ENCODE measurements around the gene SGCA. TPM values are rescaled to one million over a fixed set of nuclear protein-coding genes. Genes with fewer than 3 reads are reported as not detected.
A peak's percentile ranks its signal among the peaks of the same experiment; 100 is the strongest.

The SGCA gene
- polyA plus RNA-seq, 4 donors: 0.96 to 6.2 (median 5.0) TPM; not detected in 1

- Histone ChIP-seq H3K4me3 (ENCODE audit: low read depth in 1 of 3, low read length in 3 of 3) (no peak overlapping the region), H3K27me3 (ENCODE audit: control insufficient read depth in 3 of 3, insufficient read depth in 3 of 3, low read length in 3 of 3) (peaks cover 0 to 18% (median 4%) of the 10 kb centered on the region in 3 donors), H3K4me1 (ENCODE audit: control insufficient read depth in 3 of 3, insufficient read depth in 2 of 3, low read depth in 1 of 3, low read length in 2 of 3) (peaks cover 0 to 30% (median under 1%) of the 10 kb centered on the region in 3 donors), H3K36me3 (ENCODE audit: control insufficient read depth in 3 of 3, insufficient read depth in 2 of 3, low read depth in 1 of 3, low read length in 3 of 3) (no peaks in the 10 kb centered on the region), H3K27ac (ENCODE audit: low read depth in 1 of 3, low read length in 2 of 3) (peak overlapping the region in 2 of 3 donors; percentile 18 to 45), H3K9me3 (ENCODE audit: control insufficient read depth in 2 of 2, insufficient read depth in 1 of 2, low read depth in 1 of 2, low read length in 1 of 2) (no peaks in the 10 kb centered on the region)
- no peak for DNase-seq
- WGBS, 3 donors: 49 to 64% (median 59%) methylated on average over 15 of the region's 15 CpGs
- no peak for FAIRE-seq
These were observed 46.5 kb downstream of the SGCA start for GRCh38 chr17:50212121-50212843.

GRCh38 chr17:50213026-50214022 lies 47.5 kb downstream of the SGCA start:
- DNase-seq (no peak), FAIRE-seq (no peak)

DNA sequence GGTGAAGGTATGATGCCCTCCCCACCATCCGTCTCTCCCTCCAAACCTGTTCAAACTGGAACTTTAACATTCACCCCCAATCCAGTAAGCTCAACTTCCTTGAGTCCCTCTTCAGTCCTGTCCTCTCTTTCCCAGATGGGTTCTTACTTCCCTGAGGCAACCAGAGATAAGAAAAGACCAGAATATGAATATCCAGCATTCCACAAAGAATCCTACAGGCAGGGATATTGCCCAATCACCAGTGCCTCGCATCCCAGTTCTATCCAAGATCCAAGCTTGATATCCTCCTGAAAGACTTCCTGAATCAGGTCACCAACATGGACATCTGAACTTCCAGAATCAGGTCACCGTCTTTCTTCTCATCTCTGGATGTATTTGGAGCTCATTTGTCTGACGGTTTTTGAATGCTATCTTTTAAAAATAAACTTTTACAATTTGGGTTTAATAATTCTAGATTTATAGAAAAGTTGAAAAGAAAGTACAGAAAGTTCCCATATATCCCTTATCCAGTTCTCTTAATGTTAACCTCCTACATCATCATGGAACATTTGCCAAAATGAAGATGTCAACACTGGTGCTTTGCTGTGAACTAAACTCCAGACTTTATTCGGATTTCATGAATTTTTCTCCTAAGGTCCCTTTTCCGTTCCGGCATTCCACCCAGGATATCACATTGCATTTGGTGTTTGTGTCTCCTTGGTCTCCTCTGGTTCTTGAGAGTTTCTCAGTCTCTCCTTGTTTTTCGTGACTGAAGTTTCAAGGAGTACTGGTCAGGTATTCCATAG lies 49.4 kb downstream of the SGCA start:
- Histone ChIP-seq H3K9me3 (ENCODE audit: control insufficient read depth in 2 of 2, insufficient read depth in 1 of 2, low read depth in 1 of 2, low read length in 1 of 2) (no peaks in the 10 kb centered on the region), H3K4me3 (ENCODE audit: low read depth in 1 of 3, low read length in 3 of 3) (no peak overlapping the region)
- DNase-seq: no peak

More at GRCh38 chr17:50213026-50214022, 47.5 kb downstream of the SGCA start:
- H3K4me3 ChIP-seq (ENCODE audit: low read depth in 1 of 3, low read length in 3 of 3): no peak overlapping the region
- H3K36me3 ChIP-seq (ENCODE audit: control insufficient read depth in 3 of 3, insufficient read depth in 2 of 3, low read depth in 1 of 3, low read length in 3 of 3): no peaks in the 10 kb centered on the region
- WGBS, 3 donors: 59 to 69% (median 62%) methylated on average over 9 of the region's 9 CpGs
- H3K9me3 ChIP-seq (ENCODE audit: control insufficient read depth in 2 of 2, insufficient read depth in 1 of 2, low read depth in 1 of 2, low read length in 1 of 2): no peaks in the 10 kb centered on the region
- H3K27me3 ChIP-seq (ENCODE audit: control insufficient read depth in 3 of 3, insufficient read depth in 3 of 3, low read length in 3 of 3): peaks cover 0 to 18% (median 4%) of the 10 kb centered on the region in 3 donors
- H3K27ac ChIP-seq (ENCODE audit: low read depth in 1 of 3, low read length in 2 of 3): no peak overlapping the region
- peaks cover 0 to 26% (median 0%) of the 10 kb centered on the region in 3 donors for H3K4me1 ChIP-seq (ENCODE audit: control insufficient read depth in 3 of 3, insufficient read depth in 2 of 3, low read depth in 1 of 3, low read length in 2 of 3)

GRCh38 chr17:50217591-50217990 lies 51.8 kb downstream of the SGCA start:
- no peak for DNase-seq
- no peak for FAIRE-seq
- Histone ChIP-seq H3K27ac (ENCODE audit: low read depth in 1 of 3, low read length in 2 of 3) (peak overlapping the region in 2 of 3 donors; percentile 9 to 23), H3K9me3 (ENCODE audit: control insufficient read depth in 2 of 2, insufficient read depth in 1 of 2, low read depth in 1 of 2, low read length in 1 of 2) (no peaks in the 10 kb centered on the region), H3K27me3 (ENCODE audit: control insufficient read depth in 3 of 3, insufficient read depth in 3 of 3, low read length in 3 of 3) (peaks cover 0 to 2% (median 0%) of the 10 kb centered on the region in 3 donors), H3K36me3 (ENCODE audit: control insufficient read depth in 3 of 3, insufficient read depth in 2 of 3, low read depth in 1 of 3, low read length in 3 of 3) (no peaks in the 10 kb centered on the region), H3K4me3 (ENCODE audit: low read depth in 1 of 3, low read length in 3 of 3) (no peak overlapping the region), H3K4me1 (ENCODE audit: control insufficient read depth in 3 of 3, insufficient read depth in 2 of 3, low read depth in 1 of 3, low read length in 2 of 3) (peaks cover 0 to 11% (median 0%) of the 10 kb centered on the region in 3 donors)
- WGBS, 3 donors: 41 to 56% (median 53%) methylated on average over 3 of the region's 3 CpGs

More for the DNA sequence above, 49.4 kb downstream of the SGCA start:
- Histone ChIP-seq H3K27me3 (ENCODE audit: control insufficient read depth in 3 of 3, insufficient read depth in 3 of 3, low read length in 3 of 3) (peaks cover 0 to 11% (median 0%) of the 10 kb centered on the region in 3 donors), H3K36me3 (ENCODE audit: control insufficient read depth in 3 of 3, insufficient read depth in 2 of 3, low read depth in 1 of 3, low read length in 3 of 3) (no peaks in the 10 kb centered on the region), H3K27ac (ENCODE audit: low read depth in 1 of 3, low read length in 2 of 3) (peak overlapping the region in 1 of 3 donors; percentile 33), H3K4me1 (ENCODE audit: control insufficient read depth in 3 of 3, insufficient read depth in 2 of 3, low read depth in 1 of 3, low read length in 2 of 3) (peaks cover 0 to 15% (median 0%) of the 10 kb centered on the region in 3 donors)
- FAIRE-seq: no peak
- 73 to 82% (median 76%) methylated on average over 8 of the region's 8 CpGs for WGBS, 3 donors

DNA sequence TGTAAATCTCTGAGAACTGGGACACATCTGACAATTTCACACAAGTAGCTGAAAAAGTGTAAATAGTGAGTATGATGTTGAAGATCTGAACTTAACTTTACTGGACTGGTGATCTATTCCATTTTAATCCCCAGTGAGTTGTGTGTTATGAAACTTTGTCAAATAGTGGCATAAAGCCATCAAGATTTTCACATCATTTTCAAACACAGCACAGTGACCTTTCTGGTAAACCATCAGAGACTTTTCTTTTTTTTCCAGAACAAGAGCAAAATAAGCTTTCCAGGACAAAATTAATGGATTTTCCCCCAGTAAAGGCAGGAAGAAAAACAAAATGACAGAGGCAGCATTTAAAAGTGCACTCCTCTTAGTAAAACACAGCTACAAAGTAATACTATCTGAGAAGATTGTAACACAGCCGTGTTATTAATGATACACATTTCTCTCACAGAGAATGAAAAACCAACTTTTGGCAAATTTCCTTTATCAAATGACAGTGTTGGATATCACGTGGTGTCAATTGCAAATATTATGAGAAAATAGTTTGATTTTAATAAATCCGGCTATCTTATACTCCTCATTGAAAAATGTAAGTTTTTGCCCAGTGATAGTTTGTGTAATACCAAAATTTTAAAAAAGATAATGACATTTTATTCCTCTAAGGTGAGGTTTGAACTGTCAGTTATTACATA lies 52.4 kb downstream of the SGCA start:
- 58 to 78% (median 68%) methylated on average over 3 of the region's 3 CpGs for whole genome bisulfite sequencing, 3 donors
- no peak for FAIRE-seq
- peaks cover 0 to 11% (median 0%) of the 10 kb centered on the region in 3 donors for H3K4me1 ChIP-seq (ENCODE audit: control insufficient read depth in 3 of 3, insufficient read depth in 2 of 3, low read depth in 1 of 3, low read length in 2 of 3)

GRCh38 chr17:50218771-50219315 lies 53.0 kb downstream of the SGCA start:
- peaks cover 0 to 11% (median 0%) of the 10 kb centered on the region in 3 donors for H3K4me1 ChIP-seq (ENCODE audit: control insufficient read depth in 3 of 3, insufficient read depth in 2 of 3, low read depth in 1 of 3, low read length in 2 of 3)
- H3K9me3 ChIP-seq (ENCODE audit: control insufficient read depth in 2 of 2, insufficient read depth in 1 of 2, low read depth in 1 of 2, low read length in 1 of 2): no peaks in the 10 kb centered on the region
- no peak for FAIRE-seq
- no peak overlapping the region for H3K4me3 ChIP-seq (ENCODE audit: low read depth in 1 of 3, low read length in 3 of 3)
- no peaks in the 10 kb centered on the region for H3K36me3 ChIP-seq (ENCODE audit: control insufficient read depth in 3 of 3, insufficient read depth in 2 of 3, low read depth in 1 of 3, low read length in 3 of 3)
- H3K27ac ChIP-seq (ENCODE audit: low read depth in 1 of 3, low read length in 2 of 3): peak overlapping the region in 2 of 3 donors; percentile 47 to 74
- 59 to 78% (median 67%) methylated on average over 1 of the region's 1 CpG for WGBS, 3 donors
- H3K27me3 ChIP-seq (ENCODE audit: control insufficient read depth in 3 of 3, insufficient read depth in 3 of 3, low read length in 3 of 3): peaks cover 0 to 2% (median 0%) of the 10 kb centered on the region in 3 donors
- DNase-seq: no peak

More for the DNA sequence above, 52.4 kb downstream of the SGCA start:
- Histone ChIP-seq H3K27ac (ENCODE audit: low read depth in 1 of 3, low read length in 2 of 3) (peak overlapping the region in 1 of 3 donors; percentile 11), H3K27me3 (ENCODE audit: control insufficient read depth in 3 of 3, insufficient read depth in 3 of 3, low read length in 3 of 3) (peaks cover 0 to 2% (median 0%) of the 10 kb centered on the region in 3 donors), H3K4me3 (ENCODE audit: low read depth in 1 of 3, low read length in 3 of 3) (no peak overlapping the region), H3K9me3 (ENCODE audit: control insufficient read depth in 2 of 2, insufficient read depth in 1 of 2, low read depth in 1 of 2, low read length in 1 of 2) (no peaks in the 10 kb centered on the region), H3K36me3 (ENCODE audit: control insufficient read depth in 3 of 3, insufficient read depth in 2 of 3, low read depth in 1 of 3, low read length in 3 of 3) (no peaks in the 10 kb centered on the region)
- no peak for DNase-seq

GRCh38 chr17:50219342-50219741 lies 53.5 kb downstream of the SGCA start:
- no peaks in the 10 kb centered on the region for H3K9me3 ChIP-seq (ENCODE audit: control insufficient read depth in 2 of 2, insufficient read depth in 1 of 2, low read depth in 1 of 2, low read length in 1 of 2)
- no peak for FAIRE-seq

More at GRCh38 chr17:50219342-50219741, 53.5 kb downstream of the SGCA start:
- Histone ChIP-seq H3K4me3 (ENCODE audit: low read depth in 1 of 3, low read length in 3 of 3) (no peak overlapping the region), H3K27me3 (ENCODE audit: control insufficient read depth in 3 of 3, insufficient read depth in 3 of 3, low read length in 3 of 3) (peaks cover 0 to 2% (median 0%) of the 10 kb centered on the region in 3 donors), H3K36me3 (ENCODE audit: control insufficient read depth in 3 of 3, insufficient read depth in 2 of 3, low read depth in 1 of 3, low read length in 3 of 3) (no peaks in the 10 kb centered on the region), H3K27ac (ENCODE audit: low read depth in 1 of 3, low read length in 2 of 3) (peak overlapping the region in 1 of 3 donors; percentile 47), H3K4me1 (ENCODE audit: control insufficient read depth in 3 of 3, insufficient read depth in 2 of 3, low read depth in 1 of 3, low read length in 2 of 3) (peaks cover 0 to 11% (median 0%) of the 10 kb centered on the region in 3 donors)
- 71 to 74% (median 73%) methylated on average over 5 of the region's 5 CpGs for WGBS, 3 donors
- DNase-seq: no peak

All from small intestine (tissue), 7 donors.